ENCODE data around the gene BABAM1.

Gene BABAM1

GRCh38 chr19:17266975-17267788 lies at the start of gene BABAM1:
Gene BABAM1 (plus strand): TSS chr19:17267443. CDS start chr19:17268807, 1,364 bp downstream.
- Histone ChIP-seq H3K4me3 (peak within 1 kb of the TSS; percentile 76), H3K27ac (peak within 1 kb of the TSS; percentile 50 to 73)
- no peak for TF ChIP-seq CTCF (IDR thresholded peaks at IDR 0.05)
- peak; percentile 99 for DNase-seq (ENCODE audit: low spot score)

GRCh38 chr19:17219286-17219685 lies 48.0 kb upstream of the BABAM1 start:
- Histone ChIP-seq H3K27ac (no peak overlapping the region), H3K4me3 (no peak overlapping the region)
- no peak for TF ChIP-seq CTCF (IDR thresholded peaks at IDR 0.05)
- no peak for DNase-seq (ENCODE audit: low spot score)

- no peak for TF ChIP-seq CTCF (IDR thresholded peaks at IDR 0.05)
- no peak for DNase-seq (ENCODE audit: low spot score)
- H3K4me3 ChIP-seq = no peak overlapping the region
- H3K27ac ChIP-seq = peak overlapping the region in 1 of 2 donors; percentile 11
These were observed 47.0 kb upstream of the BABAM1 start for GRCh38 chr19:17220207-17220758.

- H3K4me3 ChIP-seq = no peak overlapping the region
- no peak for TF ChIP-seq CTCF (IDR thresholded peaks at IDR 0.05)
- no peak for DNase-seq (ENCODE audit: low spot score)
- H3K27ac ChIP-seq = no peak overlapping the region
These were observed 42.2 kb upstream of the BABAM1 start for GRCh38 chr19:17225053-17225452.

DNA sequence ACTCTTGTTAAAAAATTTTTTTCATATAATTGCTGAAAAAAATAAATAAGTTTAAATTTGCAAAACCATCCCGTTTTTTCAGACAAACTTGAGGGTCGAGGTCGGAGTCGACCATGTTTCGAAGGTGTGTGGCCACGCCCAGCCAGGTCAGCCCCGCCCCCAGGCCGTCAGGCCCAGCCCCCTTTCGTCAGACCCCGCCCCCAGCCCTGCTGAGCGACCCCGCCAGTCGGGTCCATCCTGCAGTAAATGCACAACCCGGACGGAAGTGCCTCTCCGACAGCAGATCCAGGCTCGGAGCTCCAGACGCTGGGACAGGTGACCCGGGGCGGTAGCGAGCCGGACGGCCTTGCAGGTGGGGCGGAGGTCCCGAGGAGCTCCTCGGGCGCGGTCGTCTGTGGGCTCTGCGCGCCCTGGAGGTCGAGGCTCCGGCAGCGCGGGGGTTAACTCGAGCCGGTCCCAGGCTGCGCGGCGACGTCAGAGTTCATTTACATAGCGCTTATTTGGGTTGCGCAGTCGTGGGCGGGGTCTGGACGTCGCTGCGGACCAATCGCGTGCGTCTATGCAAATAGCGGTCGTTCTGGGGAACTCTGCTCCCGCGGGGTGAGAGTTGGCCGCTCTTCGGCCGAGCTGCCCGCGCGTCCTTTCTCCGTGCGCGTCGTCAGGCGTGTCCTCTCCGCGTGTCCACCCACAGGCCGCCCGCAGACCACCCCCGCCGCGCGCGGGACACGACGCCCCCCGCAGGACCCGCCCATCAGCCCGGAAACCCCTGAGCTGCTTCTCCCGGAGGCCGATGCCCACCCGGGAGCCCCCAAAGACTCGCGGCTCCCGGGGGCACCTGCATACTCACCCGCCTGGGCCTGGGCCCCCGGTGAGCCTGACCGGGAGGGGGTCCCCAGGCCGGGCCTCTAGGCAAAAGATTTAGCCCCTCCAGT lies 41.0 kb upstream of the BABAM1 start, which contains the start of gene OCEL1:
TSS of gene OCEL1 (plus strand) at position 225 of the 932 bp plus-strand sequence. CDS start at position 247, 22 bp downstream.
- peak within 1 kb of the TSS; percentile 81 for H3K4me3 ChIP-seq
- peak within 1 kb of the TSS; percentile 81 to 90 for H3K27ac ChIP-seq
- TF ChIP-seq CTCF (IDR thresholded peaks at IDR 0.05) = no peak
- peak; percentile 99 for DNase-seq (ENCODE audit: low spot score)

DNA sequence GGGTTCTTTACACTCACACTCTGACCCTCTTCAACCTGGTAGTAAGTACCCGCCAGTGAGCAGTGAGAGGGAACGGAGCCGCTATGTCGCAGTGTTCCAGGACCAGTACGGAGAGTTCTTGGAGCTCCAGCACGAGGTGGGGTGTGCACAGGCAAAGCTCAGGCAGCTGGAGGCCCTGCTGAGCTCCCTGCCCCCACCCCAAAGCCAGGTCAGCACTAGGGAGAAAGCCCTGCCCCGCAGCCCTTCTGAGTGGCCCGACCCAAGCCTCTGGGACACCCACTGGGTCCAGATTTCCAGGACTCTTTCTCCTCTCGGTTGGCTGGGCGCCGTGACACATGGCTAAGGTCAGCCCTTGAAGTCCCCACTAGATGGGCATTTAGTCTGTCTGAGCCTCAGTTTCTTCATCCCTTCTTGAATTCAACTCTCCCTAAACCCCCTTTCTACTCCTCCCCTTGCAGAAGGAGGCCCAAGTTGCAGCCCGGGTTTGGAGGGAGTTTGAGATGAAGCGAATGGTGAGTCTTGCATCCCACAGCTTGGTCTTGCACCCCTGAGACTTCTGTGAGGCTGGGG lies 39.4 kb upstream of the BABAM1 start:
- Histone ChIP-seq H3K4me3 (no peak overlapping the region), H3K27ac (no peak overlapping the region)
- DNase-seq (ENCODE audit: low spot score) = no peak
- no peak for TF ChIP-seq CTCF (IDR thresholded peaks at IDR 0.05)
